Transverse colon (tissue), 4 donors: ENCODE measurements around the gene SRP54. TPM values are rescaled to one million over a fixed set of nuclear protein-coding genes. Genes with fewer than 3 reads are reported as not detected.
"Not testable (repeated sequence)": the region's sequence is repeated elsewhere in the genome, so short reads cannot be mapped to it uniquely, and the experiment has no call there.

Experiments
- DNase-seq: peaks from one replicate; pipeline ENCODE4 v3.0.0-alpha.2; 2019
- H3K27ac ChIP-seq, 4 donors: fragments of 200-600 bp; sonication (generic); 2 replicates each; pipeline ENCODE4 v1.5.1; 2016 to 2018; ENCODE audit warnings: inconsistent platforms in 4 of 4
- H3K27me3 ChIP-seq: fragments of 200-600 bp; sonication (generic); 2 replicates; pipeline ENCODE4 v1.5.1; 2017; ENCODE audit warnings: inconsistent platforms
- H3K36me3 ChIP-seq, 4 donors: fragments of 200-600 bp; sonication (generic); 2 replicates each; pipeline ENCODE4 v1.5.1; 2017 to 2019; ENCODE audit warnings: inconsistent platforms in 4 of 4
- H3K4me1 ChIP-seq, 4 donors: fragments of 200-600 bp; sonication (generic); 2 replicates each; pipeline ENCODE4 v1.5.1; 2017 to 2020; ENCODE audit warnings: inconsistent platforms in 4 of 4
- H3K4me3 ChIP-seq, 4 donors: fragments of 200-600 bp; sonication (generic); 1 replicate in 1 of 4; 2 replicates in 3 of 4; pipeline versions ENCODE4 v1.5.1 to v1.6.1; 2017 to 2019; ENCODE audit warnings: inconsistent platforms in 4 of 4
- H3K9me3 ChIP-seq, 2 donors: fragments of 200-600 bp; sonication (generic); 2 replicates each; pipeline ENCODE4 v1.5.1; 2017 to 2019; ENCODE audit warnings: inconsistent platforms in 2 of 2
- CTCF ChIP-seq, 5 experiments: fragments of 200-600 bp in 3 of 5; fragments of 450-650 bp in 2 of 5; sonication (generic) in 3 of 5; IDR thresholded peaks; 1 replicate in 2 of 5; 2 replicates in 3 of 5; pipeline ENCODE4 v1.5.1; 2016 to 2017; ENCODE audit warnings: antibody characterized with exemption in 5 of 5, inconsistent platforms in 3 of 5, mild to moderate bottlenecking in 2 of 5, moderate library complexity in 1 of 5
- EP300 ChIP-seq: sonication (generic); formaldehyde crosslinking; IDR thresholded peaks from one replicate; pipeline ENCODE4 v1.6.1; 2017; ENCODE audit warnings: antibody characterized with exemption, low read depth
- POLR2A ChIP-seq: fragments of 450-650 bp; IDR thresholded peaks from one replicate; pipeline ENCODE4 v1.6.1; 2016; ENCODE audit warnings: antibody characterized with exemption, mild to moderate bottlenecking, moderate library complexity
- POLR2AphosphoS5 ChIP-seq, 3 donors: sonication (generic); formaldehyde crosslinking; IDR thresholded peaks; one replicate each; pipeline ENCODE4 v1.6.1; 2016; ENCODE audit warnings: antibody characterized with exemption in 3 of 3
- WGBS, 2 donors: methylation state at CpG; one replicate each; pipeline ENCODE4 v1.1.5; 2018; ENCODE audit warnings: low coverage in 1 of 2; 5-methylcytosine and 5-hydroxymethylcytosine counted together
- in situ Hi-C, 4 donors: fragments of 200-750 bp; cut with MboI; loops; one replicate each; pipeline versions ENCODE4 v1.15.0 to v1.15.1; 2017; ENCODE audit warnings: low sequenced_read_pairs in 3 of 4, low pct_ligation_motif_present in 1 of 4, low pct_unique_long_range_greater_than_20kb in 1 of 4
- intact Hi-C: fragments of 100-400 bp; cut with DNase I; formaldehyde crosslinking; loops from one replicate; pipeline ENCODE4 v1.15.1; 2023; ENCODE audit warnings: low total_unique reads
- total RNA-seq, 4 donors: library from RNA; depleted of rRNA; stranded (reverse); fragments of >200 nt; gene quantifications; one replicate each; pipeline ENCODE4 v1.1.0, GENCODE V29; 2016

Gene SRP54
- total RNA-seq, 4 donors from 2014 or later = 14.7 to 63.4 (median 35.2) TPM

- DNase-seq = no peak
- H3K27me3 ChIP-seq = no peaks in the 10 kb centered on the region
- in situ Hi-C loops (no loop called here), intact Hi-C loops (no loop called here)
- H3K9me3 ChIP-seq = no peaks in the 10 kb centered on the region
- WGBS, 2 donors = 80 to 85% methylated on average over 4 of the region's 4 CpGs
- TF ChIP-seq CTCF (IDR thresholded peaks at IDR 0.05) (no peak), EP300 (no peak), POLR2A (no peak), POLR2AphosphoS5 (IDR thresholded peaks at IDR 0.05) (no peak)
- H3K4me1 ChIP-seq = no peaks in the 10 kb centered on the region
- H3K27ac ChIP-seq = no peak overlapping the region
- no peak overlapping the region for H3K4me3 ChIP-seq
- peaks cover 0 to 59% (median 28%) of the 10 kb centered on the region in 4 donors for H3K36me3 ChIP-seq
Measured at GRCh38 chr14:35020713-35021112, 37.9 kb downstream of the SRP54 start.

GRCh38 chr14:35028435-35028834 is 45.6 kb downstream of the SRP54 start:
- WGBS, 2 donors = 93 to 97% methylated on average over 2 of the region's 2 CpGs
- in situ Hi-C loops = no loop called here

GRCh38 chr14:35032562-35032961 is 49.8 kb downstream of the SRP54 start:
- no peaks in the 10 kb centered on the region for H3K4me1 ChIP-seq
- in situ Hi-C loops = no loop called here
- H3K9me3 ChIP-seq = peaks cover 2 to 3% of the 10 kb centered on the region in 2 donors
- H3K36me3 ChIP-seq = peaks cover 0 to 40% (median 10%) of the 10 kb centered on the region in 4 donors
- 96 to 100% methylated on average over 2 of the region's 2 CpGs for WGBS, 2 donors
- H3K27me3 ChIP-seq = no peaks in the 10 kb centered on the region
- H3K4me3 ChIP-seq = no peak overlapping the region
- intact Hi-C loops = no loop called here
- TF ChIP-seq POLR2A (no peak), EP300 (no peak), POLR2AphosphoS5 (IDR thresholded peaks at IDR 0.05) (no peak), CTCF (IDR thresholded peaks at IDR 0.05) (no peak)
- no peak overlapping the region for H3K27ac ChIP-seq
- no peak for DNase-seq

More at GRCh38 chr14:35028435-35028834, 45.6 kb downstream of the SRP54 start:
- Histone ChIP-seq H3K9me3 (no peaks in the 10 kb centered on the region), H3K36me3 (peaks cover 0 to 51% (median 14%) of the 10 kb centered on the region in 4 donors), H3K4me1 (no peaks in the 10 kb centered on the region), H3K27ac (no peak overlapping the region), H3K27me3 (no peaks in the 10 kb centered on the region), H3K4me3 (no peak overlapping the region)
- intact Hi-C loops = no loop called here
- no peak for DNase-seq
- TF ChIP-seq CTCF (IDR thresholded peaks at IDR 0.05) (no peak), EP300 (no peak), POLR2AphosphoS5 (IDR thresholded peaks at IDR 0.05) (no peak), POLR2A (no peak)

GRCh38 chr14:35034440-35034833 is 51.6 kb downstream of the SRP54 start:
- Histone ChIP-seq H3K4me3 (no peak overlapping the region), H3K4me1 (no peaks in the 10 kb centered on the region), H3K27me3 (no peaks in the 10 kb centered on the region), H3K27ac (no peak overlapping the region), H3K9me3 (peaks cover 2 to 3% of the 10 kb centered on the region in 2 donors), H3K36me3 (peaks cover 0 to 27% (median 7%) of the 10 kb centered on the region in 4 donors)
- DNase-seq = no peak
- TF ChIP-seq CTCF (IDR thresholded peaks at IDR 0.05) (no peak), POLR2AphosphoS5 (IDR thresholded peaks at IDR 0.05) (no peak), POLR2A (no peak)
- in situ Hi-C loops = no loop called here
- intact Hi-C loops = no loop called here
- 89% methylated on average over 5 of the region's 5 CpGs; no CpG with 5 or more reads in 1 of the 2 donors for WGBS, 2 donors

GRCh38 chr14:35034944-35035554 is 52.3 kb downstream of the SRP54 start:
- H3K27me3 ChIP-seq, in situ Hi-C loops: not testable (repeated sequence)
- WGBS, 2 donors = 66 to 88% methylated on average over 3 to 5 of the region's 5 CpGs

GRCh38 chr14:35038312-35038711 is 55.5 kb downstream of the SRP54 start:
- DNase-seq, intact Hi-C loops, H3K27me3 ChIP-seq, H3K4me1 ChIP-seq, H3K27ac ChIP-seq, H3K36me3 ChIP-seq, H3K9me3 ChIP-seq, H3K4me3 ChIP-seq, in situ Hi-C loops: not testable (repeated sequence)
- 94% methylated on average over 6 to 9 of the region's 17 CpGs for WGBS, 2 donors

More at GRCh38 chr14:35034944-35035554, 52.3 kb downstream of the SRP54 start:
- H3K27ac ChIP-seq, intact Hi-C loops, H3K4me3 ChIP-seq, DNase-seq, H3K9me3 ChIP-seq, H3K4me1 ChIP-seq: not testable (repeated sequence)
- peaks cover 0 to 25% (median 7%) of the 10 kb centered on the region in 4 donors for H3K36me3 ChIP-seq
